KOPT-K1 (cell line): Measurements from ENCODE around the gene TMCC2.

Experiments
- H3K27ac ChIP-seq: fragments of 200-600 bp; sonication (generic); 2 replicates; pipeline ENCODE4 v1.5.1; 2016; ENCODE audit warnings: antibody characterized with exemption, mild to moderate bottlenecking, low read depth, low read length; ENCODE audit not compliant: poor library complexity, severe bottlenecking
- H3K36me3 ChIP-seq: fragments of 200-600 bp; sonication (generic); 2 replicates; pipeline ENCODE4 v1.5.1; 2017; ENCODE audit warnings: antibody characterized with exemption, mild to moderate bottlenecking, low read length, moderate library complexity; ENCODE audit not compliant: insufficient read depth
- H3K9me3 ChIP-seq: fragments of 200-600 bp; sonication (generic); 2 replicates; pipeline ENCODE4 v1.5.1; 2017; ENCODE audit warnings: antibody characterized with exemption, low read length, mild to moderate bottlenecking; ENCODE audit not compliant: insufficient read depth, poor library complexity, severe bottlenecking

The TMCC2 gene

GRCh38 chr1:205243350-205244191, 15.8 kb downstream of the TMCC2 start:
- Histone ChIP-seq H3K9me3 (no peaks in the 10 kb centered on the region), H3K27ac (no peak overlapping the region), H3K36me3 (no peaks in the 10 kb centered on the region)

- Histone ChIP-seq H3K27ac (no peak overlapping the region), H3K9me3 (no peaks in the 10 kb centered on the region), H3K36me3 (no peaks in the 10 kb centered on the region)
These were observed 16.6 kb downstream of the TMCC2 start for GRCh38 chr1:205244384-205244783.

GRCh38 chr1:205245096-205245495, 17.4 kb downstream of the TMCC2 start:
- no peaks in the 10 kb centered on the region for H3K36me3 ChIP-seq
- no peak overlapping the region for H3K27ac ChIP-seq

GRCh38 chr1:205246351-205247119, 18.8 kb downstream of the TMCC2 start:
- no peaks in the 10 kb centered on the region for H3K9me3 ChIP-seq

More at GRCh38 chr1:205245096-205245495, 17.4 kb downstream of the TMCC2 start:
- H3K9me3 ChIP-seq, result no peaks in the 10 kb centered on the region

GRCh38 chr1:205247130-205247921, 19.6 kb downstream of the TMCC2 start:
- Histone ChIP-seq H3K27ac (no peak overlapping the region), H3K36me3 (no peaks in the 10 kb centered on the region), H3K9me3 (no peaks in the 10 kb centered on the region)

More at GRCh38 chr1:205246351-205247119, 18.8 kb downstream of the TMCC2 start:
- Histone ChIP-seq H3K36me3 (no peaks in the 10 kb centered on the region), H3K27ac (no peak overlapping the region)

- Histone ChIP-seq H3K9me3 (no peaks in the 10 kb centered on the region), H3K36me3 (no peaks in the 10 kb centered on the region), H3K27ac (no peak overlapping the region)
These were observed 21.3 kb downstream of the TMCC2 start for GRCh38 chr1:205248793-205249601.

- Histone ChIP-seq H3K27ac (no peak overlapping the region), H3K9me3 (no peaks in the 10 kb centered on the region), H3K36me3 (no peaks in the 10 kb centered on the region)
These were observed 21.9 kb downstream of the TMCC2 start for GRCh38 chr1:205249651-205250050.

GRCh38 chr1:205250699-205251098, 23.0 kb downstream of the TMCC2 start:
- no peak overlapping the region for H3K27ac ChIP-seq
- H3K9me3 ChIP-seq, result no peaks in the 10 kb centered on the region
- H3K36me3 ChIP-seq, result no peaks in the 10 kb centered on the region

GRCh38 chr1:205251576-205251975, 23.8 kb downstream of the TMCC2 start:
- Histone ChIP-seq H3K36me3 (no peaks in the 10 kb centered on the region), H3K27ac (no peak overlapping the region), H3K9me3 (no peaks in the 10 kb centered on the region)

- H3K9me3 ChIP-seq, result no peaks in the 10 kb centered on the region
- H3K36me3 ChIP-seq, result no peaks in the 10 kb centered on the region
- no peak overlapping the region for H3K27ac ChIP-seq
These were observed 28.4 kb downstream of the TMCC2 start for GRCh38 chr1:205255941-205256780.

GRCh38 chr1:205256951-205257625, 29.3 kb downstream of the TMCC2 start:
- Histone ChIP-seq H3K36me3 (no peaks in the 10 kb centered on the region), H3K9me3 (no peaks in the 10 kb centered on the region), H3K27ac (no peak overlapping the region)

GRCh38 chr1:205257735-205258134, 30.0 kb downstream of the TMCC2 start:
- Histone ChIP-seq H3K9me3 (no peaks in the 10 kb centered on the region), H3K36me3 (no peaks in the 10 kb centered on the region), H3K27ac (no peak overlapping the region)

- H3K9me3 ChIP-seq, result no peaks in the 10 kb centered on the region
- H3K27ac ChIP-seq, result no peak overlapping the region
- no peaks in the 10 kb centered on the region for H3K36me3 ChIP-seq
These were observed 30.5 kb downstream of the TMCC2 start for GRCh38 chr1:205258261-205258691.
